ENCODE data around the gene KLHL15.
A peak's percentile ranks its signal among the peaks of the same experiment; 100 is the strongest.
"Not testable (repeated sequence)": the region's sequence is repeated elsewhere in the genome, so short reads cannot be mapped to it uniquely, and the experiment has no call there.

Gene KLHL15

DNA sequence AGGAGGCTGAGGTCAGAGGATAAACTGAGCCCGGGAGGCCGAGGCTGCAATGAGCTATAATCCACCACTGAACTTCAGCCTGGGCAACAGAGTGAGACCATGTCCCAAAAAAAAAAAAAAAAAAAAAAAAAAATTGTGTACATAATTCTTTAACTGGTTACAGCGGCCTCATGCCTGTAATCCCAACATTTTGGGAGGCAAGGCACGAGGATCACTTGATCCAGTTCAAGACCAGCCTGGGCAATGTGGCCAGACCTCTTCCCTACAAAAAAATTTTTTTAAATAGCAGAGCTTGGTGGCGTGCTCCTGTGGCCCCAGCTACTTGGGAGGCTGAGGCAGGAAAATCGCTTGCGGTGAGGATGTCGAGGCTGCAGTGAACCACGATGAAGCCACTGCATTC, 9.3 kb downstream of the KLHL15 start:
- no peak for DNase-seq

DNA sequence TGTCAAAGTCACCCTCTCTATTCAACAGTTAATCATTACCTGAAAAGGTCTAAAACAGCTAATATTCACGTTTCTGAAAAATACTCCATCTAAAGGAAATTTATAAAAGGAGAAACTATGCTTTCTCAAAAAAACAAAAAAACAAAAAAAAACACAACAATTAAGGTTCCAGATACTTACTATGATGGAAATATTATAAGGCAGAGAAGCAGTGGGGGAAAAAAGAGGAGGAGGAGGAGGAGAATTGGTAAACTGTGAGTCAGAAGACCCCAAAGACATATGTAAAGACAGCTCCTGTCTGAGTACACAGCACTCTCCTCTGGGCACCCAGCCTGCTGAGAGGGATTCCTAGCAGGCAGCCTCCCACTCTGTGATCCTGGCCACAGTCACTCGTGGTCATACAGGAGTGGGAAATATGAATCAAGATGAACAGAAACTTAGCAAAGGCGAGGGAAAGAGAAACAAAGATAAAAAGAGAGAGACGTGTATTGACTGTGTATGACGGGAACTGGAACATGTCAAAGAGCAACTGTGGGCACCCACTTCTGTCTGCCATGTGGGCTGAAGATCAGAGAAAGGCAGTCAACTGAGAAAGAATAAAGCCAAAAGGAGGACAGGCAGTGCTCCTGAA, 12.5 kb downstream of the KLHL15 start:
- DNase-seq, result no peak

DNA sequence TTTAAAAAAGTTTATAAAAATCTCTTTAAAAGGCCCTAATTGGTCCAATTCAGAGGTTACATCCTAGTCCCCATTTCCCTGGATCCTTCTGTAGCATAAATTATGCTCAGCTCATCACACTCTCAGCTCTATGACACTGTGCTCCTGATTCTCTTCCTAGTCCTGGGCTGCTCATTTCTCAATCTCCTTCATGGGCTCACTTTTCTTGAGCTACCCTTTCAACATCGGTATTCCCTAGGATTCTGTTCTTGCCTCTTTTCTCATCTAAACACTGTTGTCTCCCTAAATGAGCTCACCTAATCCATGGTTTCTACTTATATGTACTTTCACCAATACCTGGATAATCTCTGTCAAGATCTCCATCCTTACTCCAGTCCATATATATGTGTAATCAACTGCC, 14.7 kb downstream of the KLHL15 start:
- DNase-seq, result no peak

DNA sequence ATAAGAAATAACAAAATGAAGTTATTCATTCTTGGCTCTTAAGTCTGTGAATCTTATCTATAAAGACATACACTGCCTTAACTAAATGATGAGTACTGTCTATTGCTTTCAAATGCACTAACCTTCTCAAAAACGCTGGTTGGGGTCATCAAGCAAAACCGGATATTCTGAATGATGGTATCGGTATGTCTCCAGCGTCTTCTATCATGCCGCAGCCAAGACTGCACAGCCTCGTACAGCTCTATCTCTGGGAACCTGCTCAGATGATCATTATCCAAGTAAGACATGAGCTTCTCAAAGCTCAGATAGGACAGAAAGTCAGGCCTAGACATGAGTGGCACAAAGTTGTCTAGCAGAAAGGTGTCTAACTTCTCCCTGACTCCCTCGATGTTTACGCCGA, 21.1 kb downstream of the KLHL15 start:
- DNase-seq, result no peak

DNA sequence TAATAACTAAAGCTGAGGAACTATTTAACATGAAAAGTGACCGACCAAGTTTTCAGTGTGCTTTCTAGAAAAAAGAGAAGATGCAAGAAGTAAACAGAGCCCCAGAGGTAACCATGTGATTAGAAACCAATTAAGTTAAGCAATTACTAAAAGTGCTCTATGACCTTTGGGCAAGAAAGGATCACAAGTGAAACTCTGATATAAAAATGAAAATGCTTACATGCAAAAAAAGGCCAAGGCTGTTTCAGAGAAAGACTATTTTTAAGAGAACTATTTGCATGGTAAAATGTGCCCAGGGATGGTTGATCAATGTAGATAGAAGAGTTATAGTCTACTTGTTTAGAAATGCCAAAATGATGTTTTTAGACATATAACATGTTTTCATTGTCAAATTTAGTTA, 22.0 kb downstream of the KLHL15 start:
- DNase-seq, result peak; percentile 20

DNA sequence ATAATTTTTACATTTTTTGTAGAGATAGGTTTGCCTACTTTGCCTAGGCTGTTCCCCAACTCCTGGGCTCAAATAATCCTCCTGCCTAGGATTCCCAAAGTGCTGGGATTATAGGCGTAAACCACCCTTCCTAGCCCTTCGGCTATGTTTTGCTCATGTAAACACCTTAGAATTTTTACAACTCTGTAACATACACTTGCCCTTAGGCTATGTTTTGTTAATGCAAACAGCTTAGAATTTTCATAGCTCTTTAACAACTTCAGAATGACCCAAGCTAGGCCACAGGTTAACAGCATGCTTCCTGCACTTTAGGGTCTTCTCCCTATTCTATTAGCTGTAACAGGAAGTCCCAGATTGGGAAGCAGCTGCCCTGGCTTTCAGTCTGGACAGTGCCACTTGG, 24.2 kb downstream of the KLHL15 start:
- no peak for DNase-seq

DNA sequence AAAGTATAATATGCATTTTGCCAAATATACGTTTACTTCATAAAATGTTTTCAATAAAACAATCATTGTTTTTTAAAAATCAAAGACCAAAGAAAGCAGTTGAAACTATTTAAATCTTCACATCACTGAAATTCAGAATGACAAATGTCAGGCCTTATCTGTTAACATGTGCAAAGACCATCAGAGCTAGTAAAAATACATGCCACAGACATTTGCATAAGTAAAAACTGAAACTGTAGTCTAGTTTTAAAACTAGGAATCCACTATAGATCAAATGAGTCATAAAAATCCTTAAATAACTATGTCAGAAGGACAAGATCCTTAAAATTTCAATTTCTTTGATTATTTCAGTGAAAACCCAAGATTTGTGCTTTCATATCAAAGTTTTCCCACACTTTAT, 24.8 kb downstream of the KLHL15 start:
- no peak for DNase-seq

DNA sequence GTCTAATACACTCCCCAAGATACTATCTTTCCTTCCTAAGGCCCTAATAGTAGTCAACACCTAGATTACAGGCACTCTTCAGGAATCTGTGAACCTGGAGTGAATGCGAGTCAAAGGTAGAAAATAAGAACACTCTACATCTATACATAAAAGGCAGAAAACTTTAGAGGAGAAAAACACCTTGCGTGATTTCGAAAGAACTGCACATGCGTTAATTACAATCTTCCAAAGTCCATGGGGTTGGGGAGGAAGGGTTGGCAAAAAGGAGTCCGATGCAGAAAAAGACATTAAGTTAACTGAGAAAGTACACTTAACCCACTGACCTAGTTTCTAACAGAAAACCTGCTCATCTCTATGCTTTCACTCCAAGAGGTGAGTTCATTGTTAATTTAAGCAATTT, 27.3 kb downstream of the KLHL15 start:
- no peak for DNase-seq

DNA sequence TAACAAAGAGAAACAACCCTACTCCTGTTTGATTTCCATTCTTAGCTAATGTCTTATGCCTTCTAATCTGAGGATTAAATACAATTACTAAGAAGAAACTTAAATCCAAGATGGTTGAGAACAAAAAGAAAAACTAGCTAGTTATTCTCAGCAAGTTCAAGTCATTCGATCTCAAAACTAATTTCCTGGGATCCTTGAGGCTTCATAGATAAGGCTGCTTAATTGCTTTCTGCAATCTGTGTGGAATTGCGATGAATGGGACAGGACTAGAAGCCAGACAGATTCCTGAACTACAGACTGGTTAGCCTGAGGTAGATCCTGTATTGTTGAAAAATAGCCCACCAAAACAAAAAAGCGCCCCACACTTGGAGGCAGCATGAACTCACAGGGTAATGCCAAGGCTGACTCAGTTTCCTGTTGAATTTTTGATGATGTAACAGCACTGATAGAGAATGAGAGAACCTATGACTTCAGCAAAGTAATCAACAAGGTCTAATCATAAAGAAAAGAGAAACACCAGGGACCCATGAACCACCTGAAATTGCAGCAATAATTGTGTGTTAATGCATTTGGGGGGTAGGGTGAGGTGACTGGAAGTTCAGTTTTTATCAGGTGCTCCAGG, 33.9 kb downstream of the KLHL15 start:
- no peak for DNase-seq

DNA sequence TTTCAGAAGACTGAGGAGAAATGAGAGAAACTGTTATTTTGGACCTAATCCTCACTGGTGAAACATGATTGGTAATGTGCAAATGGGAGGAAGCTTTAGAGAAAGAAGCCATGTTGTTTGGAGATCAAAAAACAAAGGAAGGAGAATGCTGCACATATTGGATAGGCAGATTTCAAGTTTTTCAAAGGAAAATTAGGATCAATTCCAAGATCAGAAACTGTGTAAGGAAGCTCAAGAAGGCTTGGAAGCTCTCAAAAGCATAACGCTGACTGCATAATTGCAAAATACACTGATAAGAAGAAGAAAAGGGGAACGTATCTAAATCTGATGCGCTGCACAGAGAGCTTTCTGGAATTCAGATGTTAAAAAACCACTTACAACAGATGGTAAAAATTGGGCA, 34.6 kb downstream of the KLHL15 start:
- no peak for DNase-seq

DNA sequence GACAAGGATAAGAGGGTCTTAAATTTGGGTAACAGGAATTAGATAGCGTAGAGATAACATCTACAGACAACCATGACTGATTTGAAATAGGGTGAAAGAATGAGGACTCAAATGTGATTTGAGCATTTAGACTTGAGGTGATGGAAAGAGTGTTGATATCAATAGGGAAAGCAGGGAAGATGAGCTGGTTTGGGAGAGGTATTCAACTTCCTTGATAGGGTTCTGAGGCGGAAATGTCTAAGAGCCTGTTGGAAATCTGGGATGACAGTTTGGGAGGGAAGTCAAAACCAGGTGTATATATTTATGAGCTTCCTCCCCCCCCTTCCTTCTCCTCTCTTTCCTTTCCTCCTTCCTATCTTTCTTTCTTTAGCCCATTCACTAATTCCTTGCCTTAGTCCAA, 36.5 kb downstream of the KLHL15 start:
- no peak for DNase-seq

DNA sequence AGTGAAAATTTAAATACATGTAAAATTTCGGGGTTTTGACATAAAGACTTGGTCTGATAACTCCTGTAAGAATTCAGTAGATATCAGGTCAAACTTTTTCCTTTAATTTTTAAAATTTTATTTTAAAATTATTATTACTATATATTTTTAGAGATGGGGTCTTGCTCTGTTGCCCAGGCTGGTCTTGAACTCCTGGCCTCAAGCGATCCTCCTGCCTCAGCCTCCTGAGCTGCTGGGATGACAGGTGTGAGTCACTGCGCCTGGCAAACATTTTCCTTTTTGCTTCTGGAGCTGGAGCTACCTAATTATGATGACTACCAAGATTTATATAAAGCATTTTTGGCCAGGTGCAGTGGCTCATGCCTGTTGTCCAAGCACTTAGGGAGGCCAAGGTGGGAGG, 37.3 kb downstream of the KLHL15 start:
- no peak for DNase-seq

DNA sequence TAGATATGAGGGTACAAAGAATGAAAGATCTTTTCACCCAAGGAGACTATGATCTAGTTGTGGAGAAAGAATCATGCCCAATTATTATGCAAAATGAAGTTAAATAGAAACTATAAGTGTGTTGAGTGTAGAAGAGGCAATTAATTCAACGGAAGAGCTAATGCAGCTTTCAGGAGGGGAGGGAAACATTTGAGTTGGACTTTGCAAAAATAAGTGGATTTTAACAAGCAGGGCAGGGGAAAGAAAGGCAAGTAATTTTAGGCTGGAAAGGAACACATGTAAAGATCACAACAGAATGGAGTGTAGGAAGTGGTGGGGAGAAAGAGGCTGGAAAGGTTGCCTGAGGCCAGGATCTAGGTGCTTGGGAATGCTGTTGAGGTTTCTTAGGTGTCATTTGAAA, 44.1 kb downstream of the KLHL15 start:
- no peak for DNase-seq

DNA sequence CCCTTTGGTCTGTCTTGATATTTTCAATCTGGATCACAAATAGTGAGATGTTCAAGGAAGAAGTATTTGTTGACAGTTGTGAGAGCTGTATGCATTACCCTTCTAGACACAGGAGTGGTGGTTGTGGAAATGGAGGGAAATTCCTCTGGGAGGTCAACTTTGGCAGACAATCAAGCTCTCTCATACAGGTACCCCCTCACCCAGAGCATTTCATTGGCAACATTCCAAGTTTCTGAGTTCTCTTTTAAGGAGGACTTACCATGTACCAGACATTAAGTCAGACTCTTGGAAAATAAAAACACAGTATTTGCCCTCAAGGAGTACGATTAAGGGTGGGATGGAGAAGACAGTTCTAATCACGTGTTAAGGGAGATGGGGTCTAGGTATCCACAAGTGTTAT, 45.3 kb downstream of the KLHL15 start:
- no peak for DNase-seq

DNA sequence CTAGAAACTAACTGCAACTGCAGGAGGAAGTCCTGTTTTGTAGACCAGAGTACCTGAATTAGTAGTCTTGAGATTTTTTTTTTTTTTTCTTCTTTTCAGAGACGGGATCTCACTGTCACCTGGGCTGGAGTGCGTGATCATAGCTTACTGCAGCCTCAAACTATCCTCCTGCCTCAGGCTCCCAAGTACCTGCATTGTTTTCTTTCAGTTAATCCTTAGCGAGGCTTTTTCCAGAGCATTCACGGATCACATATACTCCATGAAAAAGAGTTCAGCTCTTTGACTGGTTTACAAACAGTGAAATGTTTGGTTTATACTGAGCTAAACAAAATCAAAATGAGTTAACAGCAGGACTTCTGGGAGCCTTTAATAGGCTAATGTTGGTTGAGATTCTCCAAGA, 45.8 kb downstream of the KLHL15 start:
- no peak for DNase-seq

DNA sequence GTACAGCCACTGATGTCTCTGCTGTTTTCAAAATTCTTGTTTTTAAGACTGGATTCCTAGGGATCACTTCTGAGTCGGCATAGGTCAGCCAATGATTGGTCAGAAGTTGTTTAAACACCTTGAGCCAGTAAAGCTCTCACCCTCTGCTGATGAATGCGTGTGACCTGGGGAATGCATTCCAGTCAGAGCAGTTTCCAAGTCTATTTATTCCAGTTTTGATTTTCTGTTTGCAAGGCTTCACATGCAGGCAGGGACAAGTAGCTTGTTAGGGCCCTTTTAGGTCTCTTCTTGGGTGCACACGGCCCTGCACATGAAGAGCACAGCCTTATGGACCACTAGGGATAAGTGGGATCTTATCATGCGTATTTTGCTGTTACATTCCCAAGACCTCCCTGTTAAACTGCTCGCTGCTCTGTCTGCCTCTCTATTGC, 47.0 kb downstream of the KLHL15 start:
- DNase-seq, result no peak

DNA sequence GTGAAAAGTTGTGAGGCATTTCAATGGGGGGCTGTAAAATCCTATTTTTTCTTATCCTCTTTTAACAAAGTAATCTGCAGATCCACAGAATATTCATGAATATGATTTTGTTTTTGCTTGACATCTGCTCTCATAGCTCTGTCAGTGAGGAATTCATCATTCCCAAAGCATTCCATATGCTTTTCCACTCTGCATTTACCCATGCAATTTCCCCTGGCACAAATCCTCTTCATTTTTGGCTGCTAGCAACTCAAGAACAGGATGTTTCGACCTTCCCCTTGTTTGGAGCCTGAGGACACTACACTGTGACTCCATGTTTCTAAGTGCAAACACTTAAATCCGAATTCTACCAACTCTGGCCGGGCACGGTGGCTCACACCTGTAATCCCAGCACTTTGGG, 48.5 kb downstream of the KLHL15 start:
- DNase-seq, result no peak

DNA sequence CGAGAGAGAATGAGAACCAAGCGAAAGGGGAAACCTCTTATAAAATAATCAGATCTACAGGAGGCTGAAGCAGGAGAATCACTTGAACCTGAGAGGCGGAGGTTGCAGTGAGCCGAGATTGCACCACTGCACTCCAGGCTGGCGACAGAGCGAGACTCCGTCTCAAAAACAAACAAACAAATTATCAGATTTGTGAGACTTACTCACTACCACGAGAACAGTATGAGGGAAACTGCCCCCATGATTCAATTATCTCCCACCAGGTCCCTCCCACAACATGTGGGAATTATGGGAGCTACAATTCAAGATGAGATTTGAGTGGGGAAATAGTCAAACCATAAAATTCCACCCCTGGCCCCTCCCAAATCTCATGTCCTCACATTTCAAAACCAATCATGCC, 61.4 kb downstream of the KLHL15 start:
- not testable (repeated sequence) for DNase-seq

DNA sequence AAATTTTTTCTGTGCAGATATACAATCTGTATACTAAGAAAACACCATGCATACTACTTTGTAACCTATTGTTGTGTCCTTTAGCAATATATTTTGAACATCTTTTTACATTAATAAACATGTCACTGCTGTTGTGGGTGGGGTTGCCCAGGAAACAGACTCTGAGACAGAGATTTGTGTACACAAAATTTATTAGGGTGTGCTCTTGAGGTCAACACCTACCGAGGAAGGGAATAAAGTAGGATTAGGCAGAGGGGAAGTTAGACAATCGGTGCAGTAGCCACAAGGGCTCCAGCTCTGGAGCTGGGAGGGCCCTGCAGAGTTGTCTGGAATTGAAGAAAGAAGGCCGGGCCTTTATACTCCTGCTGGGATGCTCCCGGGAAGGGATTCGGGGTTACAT, 62.8 kb downstream of the KLHL15 start:
- no peak for DNase-seq

DNA sequence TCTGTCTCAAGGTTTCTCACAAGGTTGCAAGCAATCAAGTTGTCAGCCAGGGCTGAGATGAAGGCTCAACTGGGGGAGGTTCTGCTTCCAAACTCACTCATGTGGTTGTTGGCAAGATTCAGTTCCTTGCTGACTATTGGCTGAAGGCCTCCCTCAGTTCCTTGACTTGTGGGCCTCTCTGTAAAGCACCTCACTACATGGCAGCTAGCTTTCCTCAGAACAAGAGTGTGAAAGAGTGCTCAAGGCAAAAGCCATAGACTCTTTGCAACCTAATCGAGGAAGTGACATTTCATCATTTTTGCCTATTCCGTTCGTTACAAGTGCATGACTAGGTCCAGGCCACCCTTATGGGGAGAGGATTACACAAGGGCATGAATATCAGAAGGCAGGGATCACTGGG, 67.2 kb downstream of the KLHL15 start:
- DNase-seq, result no peak

DNA sequence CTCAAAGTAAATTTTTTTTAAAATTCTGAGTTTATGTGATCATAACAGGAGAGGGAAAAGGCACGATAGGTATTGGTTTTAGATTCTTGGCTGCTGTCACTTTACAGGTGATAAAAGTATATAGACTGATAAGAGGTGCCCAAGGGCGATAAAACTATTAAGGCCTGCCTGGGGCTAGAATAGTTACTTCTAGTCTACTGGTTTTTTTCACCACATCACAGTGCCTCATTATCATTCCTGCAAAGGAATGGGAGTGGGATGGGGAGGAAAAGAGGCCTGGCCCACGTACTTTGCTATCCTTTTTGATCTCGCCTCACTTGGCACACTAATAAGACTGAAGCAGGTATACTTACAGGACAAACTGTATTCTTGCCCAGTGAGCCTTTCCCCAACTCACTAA, 72.6 kb downstream of the KLHL15 start:
- DNase-seq, result no peak

DNA sequence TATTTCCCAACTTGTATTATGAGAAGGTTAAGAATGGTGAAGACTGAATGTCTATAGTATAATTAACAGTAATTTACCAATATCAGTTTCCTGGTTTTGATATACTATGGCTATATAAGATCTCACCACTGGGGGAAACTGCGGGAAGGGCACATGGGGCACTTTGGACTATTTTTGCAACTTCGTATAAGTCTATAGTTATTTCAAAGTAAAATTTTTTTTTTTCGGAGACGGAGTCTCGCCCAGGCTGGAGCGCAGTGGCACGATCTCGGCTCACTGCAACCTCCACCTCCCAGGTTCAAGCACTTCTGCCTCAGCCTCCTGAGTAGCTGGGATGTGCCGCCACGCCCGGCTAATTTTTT, 73.1 kb downstream of the KLHL15 start:
- DNase-seq, result no peak

DNA sequence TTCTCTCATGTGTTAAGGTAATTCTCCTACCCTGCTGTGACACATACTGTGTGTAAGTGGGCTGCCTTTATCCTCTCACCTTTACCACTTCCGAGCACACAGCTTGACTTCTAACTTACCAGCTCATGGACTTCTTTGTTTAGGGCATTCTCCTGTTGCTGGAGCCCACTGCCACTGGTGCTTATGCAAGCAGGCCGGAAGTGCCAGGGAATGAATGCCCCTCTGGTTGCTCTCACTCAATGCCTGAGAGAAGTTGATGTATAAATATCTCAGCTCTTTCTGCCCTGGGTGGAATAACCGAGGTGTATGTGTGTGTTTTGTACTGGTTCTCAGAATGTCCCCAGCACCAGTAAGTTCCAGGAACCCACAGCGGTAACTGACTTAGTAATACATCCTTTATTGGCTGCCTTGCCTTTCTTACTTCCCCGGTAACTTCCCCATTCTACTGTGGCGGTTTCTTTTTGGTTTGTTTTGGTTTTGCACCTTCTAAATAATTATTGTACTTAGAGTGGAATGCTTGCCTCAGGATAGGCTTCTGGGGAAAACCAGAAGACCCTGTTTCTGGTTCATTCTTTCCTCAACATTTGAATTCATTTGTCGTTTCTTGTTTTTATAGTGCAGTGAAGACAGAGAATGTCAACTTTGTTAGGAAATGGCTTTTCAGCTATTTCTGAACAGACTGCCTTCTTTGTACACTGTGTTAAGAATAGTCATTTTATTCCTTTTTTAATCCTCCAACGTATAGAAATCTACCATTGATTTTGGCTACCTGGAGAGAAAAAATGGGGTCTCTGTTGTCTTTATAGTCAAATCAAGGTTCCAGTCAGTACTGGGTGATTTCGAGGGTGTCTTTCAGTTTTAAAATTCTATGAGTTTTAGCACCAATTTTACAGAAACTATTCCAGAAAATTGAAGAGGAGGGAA, 73.7 kb downstream of the KLHL15 start:
- peak; percentile 55 for DNase-seq

DNA sequence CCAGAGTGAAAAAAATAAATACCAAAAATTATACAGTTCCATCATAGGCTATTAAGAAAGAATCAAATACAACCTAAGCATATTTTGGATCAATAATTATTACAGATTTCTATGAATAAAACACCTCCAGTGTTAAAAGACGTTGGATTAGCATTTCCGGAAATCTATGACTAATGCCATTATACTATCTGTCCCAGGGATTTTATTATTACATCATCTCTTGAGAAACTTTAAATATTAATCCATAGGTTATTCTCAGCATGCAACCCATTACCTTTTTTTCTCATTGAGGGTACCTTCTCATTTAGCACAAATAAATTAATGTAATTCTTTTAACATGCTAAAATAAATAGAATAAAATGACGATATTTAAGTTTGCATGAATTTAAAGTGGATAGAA, 74.6 kb downstream of the KLHL15 start:
- no peak for DNase-seq
